Posterior vena cava (tissue), 2 donors: ENCODE data around the gene OPTN. TPM values are rescaled to one million over a fixed set of nuclear protein-coding genes. Genes with fewer than 3 reads are reported as not detected.
"Not testable (repeated sequence)": the region's sequence is repeated elsewhere in the genome, so short reads cannot be mapped to it uniquely, and the experiment has no call there.

ENCODE experiments used
- DNase-seq: peaks from one replicate; pipeline ENCODE4 v3.0.0-alpha.2; 2020; ENCODE audit warnings: low spot score
- intact Hi-C, 2 donors: fragments of 100-400 bp; cut with DNase I; formaldehyde crosslinking; loops; one replicate each; pipeline versions ENCODE4 v1.14.1 to v1.14.2; 2022 to 2023
- long read RNA-seq, 2 donors: library from polyadenylated mRNA; unstranded; transcript quantifications; one replicate each; pipeline ENCODE4 v2.0.0, GENCODE V29; 2020 to 2021
- total RNA-seq, 2 donors: library from RNA; stranded (reverse); fragmentation: NEBNext Ultra II Directional; extraction: Animal tissue kit (Norgen Biotek cat#: 25700); gene quantifications; one replicate each; pipeline ENCODE4 v1.2.1, GENCODE V29; 2021
- donor health status: DM: yes; HTN: yes; CAD: no.
- donor health status: DM: yes; HTN: yes; CAD: no.

OPTN gene
- 10 to 100 TPM; 71.2 to 99.2 TPM for total RNA-seq
- long read RNA-seq, donor 1, transcript OPTN-205 (14 exons, 3,321 nt) = major isoform, 36 of 70 reads
- long read RNA-seq, donor 1, partial matches to known transcripts = 10 of 70 reads
- long read RNA-seq, donor 1, other reads (novel, unspliced or antisense) = 23 of 70 reads
- long read RNA-seq, donor 2, transcript OPTN-205 (14 exons, 3,321 nt) = major isoform, 267 of 640 reads
- long read RNA-seq, donor 2, transcript OPTN-202 (15 exons, 3,400 nt) = minor isoform, 19 of 640 reads
- long read RNA-seq, donor 2, partial matches to known transcripts = 222 of 640 reads
- long read RNA-seq, donor 2, other reads (novel, unspliced or antisense) = 127 of 640 reads

DNA sequence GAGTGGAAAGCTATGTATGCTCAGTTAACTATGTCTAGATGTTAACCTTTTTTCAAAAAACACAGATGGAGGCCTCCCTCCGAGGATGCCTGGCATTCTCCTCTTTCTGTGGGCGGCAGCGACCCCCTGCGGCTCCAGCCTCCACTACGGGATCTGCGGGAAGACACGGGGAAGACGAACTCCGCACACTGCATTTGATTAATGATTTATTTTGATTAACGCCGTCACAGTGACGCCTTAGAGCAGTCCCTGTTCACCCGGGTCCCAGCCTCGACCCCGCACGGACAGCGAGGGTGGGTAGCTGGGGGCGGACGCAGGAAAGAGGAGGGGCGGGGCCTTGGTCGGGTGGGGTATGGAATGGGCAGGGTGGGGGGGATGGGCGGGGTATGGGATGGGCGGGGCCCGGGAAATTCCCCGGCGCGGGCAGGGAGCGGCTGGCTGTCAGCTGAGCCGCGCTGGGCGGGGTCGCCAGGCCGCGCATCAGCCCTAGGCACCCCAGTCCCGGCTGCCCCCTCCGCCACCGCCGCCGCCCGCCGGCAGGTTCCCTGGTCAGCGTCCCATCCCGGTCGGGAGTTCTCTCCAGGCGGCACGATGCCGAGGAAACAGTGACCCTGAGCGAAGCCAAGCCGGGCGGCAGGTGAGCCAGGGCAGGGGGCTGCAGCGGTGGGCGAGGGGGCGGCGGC lies at the start of gene OPTN:
TSS of gene OPTN (plus strand) at position 498 of the 683 bp plus-strand sequence. CDS start 8,960 bp downstream, outside the sequence.
- intact Hi-C loops = no loop called here
- DNase-seq = peak; percentile 94

DNA sequence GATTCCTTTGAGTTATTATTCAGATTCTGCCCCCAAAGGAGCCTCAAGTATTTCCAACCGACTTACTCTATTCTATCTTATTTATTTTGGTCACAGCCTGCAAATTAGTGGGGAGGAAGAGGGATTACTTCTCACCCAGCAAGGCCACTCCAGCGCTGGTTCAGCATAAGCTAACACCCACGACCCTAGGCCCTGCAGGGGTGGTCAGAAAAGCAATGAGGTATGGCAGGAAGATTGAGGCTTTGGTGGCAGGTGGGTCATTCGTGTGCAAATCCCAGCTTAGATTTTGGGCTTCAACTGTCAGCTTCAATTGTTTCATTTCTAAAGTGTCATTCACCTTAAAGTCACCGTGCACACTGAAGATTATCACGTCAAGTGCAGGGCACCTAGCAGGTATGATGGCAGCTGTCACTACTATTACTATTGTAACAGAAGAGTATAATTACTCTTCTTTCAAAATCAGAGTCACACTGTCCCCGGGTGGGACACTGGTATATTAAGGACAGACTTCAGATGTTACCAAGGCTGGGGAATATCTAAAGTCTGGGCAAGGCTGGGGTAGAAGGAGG lies 48.8 kb upstream of the OPTN start:
- intact Hi-C loops = no loop called here
- DNase-seq = no peak

DNA sequence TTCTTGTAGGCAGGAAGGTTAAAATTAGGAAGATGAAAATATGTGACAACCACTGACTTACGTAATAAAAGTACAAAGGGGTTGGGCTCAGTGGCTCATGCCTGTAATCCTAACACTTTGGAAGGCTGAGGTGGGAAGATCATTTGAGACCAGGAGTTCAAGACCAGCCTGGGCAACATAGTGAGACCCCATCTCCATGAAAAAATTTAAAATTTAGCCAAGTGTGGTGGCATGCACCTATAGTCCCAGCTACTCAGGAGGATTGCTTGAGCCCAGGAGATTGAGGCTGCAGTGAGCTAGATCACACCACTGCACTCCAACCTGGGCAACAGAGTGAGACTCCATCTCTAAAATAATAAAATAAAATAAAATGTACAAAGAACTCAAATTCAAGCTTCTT lies 46.8 kb upstream of the OPTN start:
- intact Hi-C loops, DNase-seq: not testable (repeated sequence)

DNA sequence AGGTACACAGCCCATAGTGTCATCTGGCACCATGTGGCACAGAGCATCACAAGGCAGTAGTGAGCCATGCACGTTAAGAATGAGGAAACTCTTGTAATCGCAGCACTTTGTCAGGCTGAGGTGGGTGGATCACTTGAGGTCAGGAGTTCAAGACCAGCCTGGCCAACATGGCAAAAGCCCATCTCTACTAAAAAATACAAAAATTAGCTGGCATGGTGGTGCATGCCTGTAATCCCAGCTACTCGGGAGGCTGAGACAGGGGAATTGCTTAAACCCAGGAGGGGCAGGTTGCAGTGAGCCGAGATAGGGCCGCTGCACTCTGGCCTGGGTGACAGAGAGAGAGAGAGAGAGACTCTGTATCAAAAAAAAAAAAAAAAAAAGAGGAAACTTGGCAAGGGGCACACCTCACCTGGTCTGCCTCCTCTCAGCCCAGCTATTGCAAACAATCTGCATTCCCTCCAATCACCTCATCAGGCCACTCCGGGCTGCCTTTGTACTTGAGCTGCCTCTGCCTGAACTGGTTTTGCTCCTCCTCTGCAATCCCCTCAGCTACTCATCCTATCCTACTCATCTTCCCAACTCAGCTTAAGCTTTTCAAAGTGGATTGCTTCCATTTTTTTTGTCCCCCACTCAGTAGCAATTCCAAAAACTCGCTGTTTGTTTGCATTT lies 46.0 kb upstream of the OPTN start:
- intact Hi-C loops = no loop called here
- no peak for DNase-seq

DNA sequence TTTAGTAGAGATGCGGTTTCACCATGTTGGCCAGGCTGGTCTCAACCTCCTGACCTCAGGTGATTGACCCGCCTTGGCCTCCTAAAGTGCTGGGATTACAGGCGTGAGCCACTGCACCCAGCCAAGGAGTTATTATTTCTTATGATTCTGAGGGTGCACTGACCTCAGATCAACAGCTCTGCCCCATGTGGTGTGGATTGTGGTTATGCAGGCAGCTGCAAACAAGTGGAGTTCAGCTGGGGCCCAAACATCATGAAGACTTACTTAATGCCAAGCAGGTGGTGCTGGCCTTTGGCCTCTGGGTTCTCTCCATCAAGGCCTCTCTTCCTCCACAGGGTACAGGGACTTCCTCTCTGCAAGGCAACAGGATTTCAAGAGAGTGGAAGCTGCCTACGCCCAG lies 45.1 kb upstream of the OPTN start:
- intact Hi-C loops = loop anchor here in 1 of 2 donors (5.0 kb wide), 1 partner anchor 343 kb away; no protein-coding TSS in a partner anchor
- no peak for DNase-seq

DNA sequence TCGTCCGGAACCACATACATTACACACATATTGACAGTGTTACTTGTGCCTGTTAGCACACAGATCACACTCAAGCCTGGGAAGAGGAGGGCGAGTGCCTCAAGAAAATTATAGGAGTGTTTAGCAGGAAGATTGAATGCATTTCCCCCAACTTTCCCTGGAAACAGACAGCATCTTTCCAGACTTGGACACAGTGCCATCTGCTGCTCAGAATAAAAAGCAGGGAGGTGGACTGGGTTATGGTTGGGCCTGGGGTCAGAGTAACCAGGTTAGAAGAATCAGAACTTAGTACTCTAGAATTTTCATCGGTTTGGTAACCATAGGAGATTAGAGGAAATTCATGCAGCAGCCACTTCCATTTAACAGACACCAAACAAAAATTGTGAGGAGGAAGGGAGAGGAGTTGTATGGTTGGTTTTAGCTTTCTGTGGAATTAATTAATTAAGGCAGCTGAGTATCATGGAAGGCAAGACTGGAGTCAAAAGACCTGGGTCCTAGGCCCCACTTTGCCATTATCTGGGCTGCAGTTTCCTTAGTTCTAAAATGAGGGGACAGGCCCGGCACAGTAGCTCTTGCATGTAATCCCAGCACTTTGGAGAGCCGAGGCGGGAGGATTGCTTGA lies 43.4 kb upstream of the OPTN start:
- no peak for DNase-seq
- intact Hi-C loops = loop anchor here in 1 of 2 donors (5.0 kb wide), 1 partner anchor 344 kb away; no protein-coding TSS in a partner anchor

DNA sequence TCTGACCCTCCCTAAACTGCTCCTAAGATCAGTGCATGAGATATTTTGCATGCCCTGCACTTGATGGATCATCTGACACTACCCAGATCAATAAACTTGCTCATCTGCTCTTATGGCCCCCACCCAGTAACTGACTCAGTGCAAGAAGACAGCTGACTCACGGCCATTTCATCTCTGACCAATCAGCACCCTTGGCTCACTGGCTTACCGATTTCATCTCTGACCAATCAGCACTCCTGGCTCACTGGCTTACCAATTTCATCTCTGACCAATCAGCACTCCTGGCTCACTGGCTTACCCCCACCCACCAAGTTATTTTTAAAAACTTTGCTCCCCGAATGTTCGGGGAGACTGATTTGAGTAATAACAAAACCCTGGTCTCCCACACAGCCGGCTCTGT lies 37.2 kb upstream of the OPTN start:
- DNase-seq = no peak
- intact Hi-C loops = no loop called here

DNA sequence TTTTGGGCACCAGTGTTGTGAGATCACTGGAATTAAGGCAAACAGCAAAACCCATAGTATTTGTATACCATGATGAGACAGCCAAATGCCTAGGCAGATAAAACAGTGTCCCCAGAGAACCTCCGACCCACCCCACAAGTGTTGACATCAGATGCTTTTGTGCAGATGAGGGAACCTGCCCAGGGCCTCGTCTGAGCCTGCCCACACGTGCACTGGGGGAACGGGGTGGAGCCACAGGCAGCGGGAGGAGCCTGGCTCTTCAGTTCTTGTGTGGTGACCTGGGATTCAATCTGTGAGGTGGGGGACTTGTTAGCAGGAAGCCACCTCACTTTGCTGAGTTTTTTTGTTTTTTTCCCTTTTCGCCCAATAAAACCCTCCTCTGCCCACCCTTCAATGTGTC lies 33.4 kb upstream of the OPTN start:
- DNase-seq = no peak
- intact Hi-C loops = no loop called here

DNA sequence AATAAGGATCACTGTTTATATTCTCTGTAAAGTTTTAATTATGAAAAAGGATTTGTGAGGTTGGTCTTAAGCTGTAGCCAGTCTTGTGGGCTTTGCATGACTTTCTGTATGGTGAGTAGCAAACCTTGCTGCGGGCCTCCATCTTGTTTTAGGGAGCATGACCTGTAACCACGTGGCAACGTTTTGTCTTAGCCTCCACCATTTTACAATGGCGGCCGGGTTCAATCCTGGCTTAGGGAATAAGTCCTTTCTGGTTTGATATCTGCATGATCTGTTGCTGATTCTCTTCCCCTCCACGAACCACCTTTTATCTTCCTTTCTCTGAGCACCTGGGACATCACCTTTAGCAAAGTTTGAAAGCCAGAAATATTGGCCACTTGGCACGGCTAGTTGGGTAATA lies 32.5 kb upstream of the OPTN start:
- DNase-seq = no peak
- intact Hi-C loops = no loop called here

DNA sequence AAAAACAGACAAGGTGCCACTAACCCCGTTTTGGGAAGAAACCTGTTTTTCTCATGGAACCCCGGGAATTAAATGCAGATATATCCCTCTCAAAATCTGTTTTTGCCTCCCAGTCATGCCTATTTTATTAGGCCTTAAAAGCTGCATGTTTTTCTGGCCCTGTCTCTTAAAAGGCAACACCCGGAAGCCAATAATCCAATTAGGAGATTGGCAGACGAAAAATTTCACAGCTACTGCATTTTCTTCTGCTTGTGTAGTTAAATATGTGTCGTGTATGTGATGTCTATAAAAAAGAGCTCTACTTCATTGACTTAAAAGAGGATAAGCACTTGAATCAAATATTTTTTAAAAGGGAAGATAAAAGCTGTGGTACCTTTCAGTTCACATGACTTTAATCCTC lies 31.9 kb upstream of the OPTN start:
- intact Hi-C loops = no loop called here
- DNase-seq = no peak

DNA sequence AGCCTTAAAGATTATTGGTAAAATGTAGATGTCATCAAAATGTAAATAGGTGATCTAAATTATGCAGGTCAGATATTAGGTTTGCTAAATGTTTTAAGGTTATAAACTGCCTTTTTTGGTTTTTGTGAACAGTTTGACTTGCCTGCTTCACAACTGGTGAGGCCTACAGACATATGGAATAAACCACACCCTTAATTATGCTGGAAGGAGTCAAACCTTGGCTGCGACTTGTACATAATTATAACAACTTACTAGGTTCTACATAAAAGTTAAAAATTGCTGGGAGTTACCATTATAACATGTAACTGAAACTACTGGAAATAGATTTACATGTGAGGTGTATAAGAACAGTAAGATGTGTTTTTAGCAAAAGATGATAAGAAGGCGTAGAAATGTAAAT lies 31.5 kb upstream of the OPTN start:
- intact Hi-C loops = no loop called here
- no peak for DNase-seq

DNA sequence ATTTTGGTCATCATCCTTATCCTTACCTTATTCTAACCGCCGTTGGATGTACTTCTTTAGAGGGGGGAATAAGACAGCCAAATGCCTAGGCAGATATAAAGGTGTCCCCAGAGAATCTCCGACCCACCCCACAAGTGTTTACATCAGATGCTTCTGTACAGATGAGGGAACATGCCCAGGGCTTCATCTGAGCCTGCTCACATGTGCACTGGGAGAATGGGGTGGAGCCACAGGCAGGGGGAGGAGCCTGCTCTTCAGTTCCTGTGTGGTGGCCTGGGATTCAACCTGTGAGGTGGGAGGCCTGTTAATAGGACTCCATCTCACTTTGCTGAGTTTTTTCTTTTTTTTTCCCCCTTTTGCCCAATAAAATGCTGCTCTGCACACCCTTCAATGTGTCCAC lies 27.6 kb upstream of the OPTN start:
- intact Hi-C loops = loop anchor here (5.0 to 10.0 kb wide), 3 partner anchors 168 to 808 kb away; no protein-coding TSS in a partner anchor

DNA sequence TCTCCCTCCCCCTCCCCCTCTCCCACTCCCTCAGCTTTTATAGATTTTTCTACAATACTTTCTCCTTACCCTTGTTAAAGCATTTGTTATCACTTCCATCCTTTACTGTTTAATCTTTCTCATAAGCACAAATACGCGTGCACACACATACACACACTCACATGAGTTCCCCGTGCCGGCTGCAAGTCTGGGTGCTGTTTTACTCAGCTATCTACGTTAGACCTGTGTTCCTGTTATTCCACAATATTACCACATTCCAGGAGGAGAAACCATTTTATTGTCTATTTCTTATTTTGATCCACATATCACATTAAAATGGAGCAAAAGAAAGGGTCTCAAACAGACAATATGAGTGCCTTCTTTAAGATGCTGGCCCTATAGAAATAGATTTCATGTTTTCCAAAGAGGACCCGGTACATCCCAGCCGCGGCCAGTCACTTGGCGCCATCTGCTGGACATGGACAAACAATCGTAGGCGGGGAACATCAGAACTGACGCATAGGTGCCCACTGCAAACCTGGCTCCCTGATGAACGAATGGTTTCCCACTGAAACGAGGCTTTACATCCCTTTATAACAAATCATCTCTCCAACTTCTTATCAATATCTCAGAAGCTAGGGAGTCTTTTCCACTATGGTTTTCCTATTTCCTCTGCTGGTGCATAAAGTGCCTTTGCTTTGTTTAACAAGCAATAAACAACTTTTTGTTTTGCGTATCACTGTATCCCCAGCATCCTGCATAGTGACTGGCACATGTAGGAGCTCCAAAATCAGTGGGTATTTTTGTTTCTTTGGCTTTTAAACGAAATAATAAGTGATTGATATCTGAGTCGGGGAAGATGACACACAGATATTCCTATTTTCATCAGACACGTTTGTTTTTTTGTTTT lies 25.2 kb upstream of the OPTN start:
- DNase-seq = peak; percentile 90
- intact Hi-C loops = loop anchor here (5.0 to 10.0 kb wide), 3 partner anchors 170 to 810 kb away; no protein-coding TSS in a partner anchor

More for the DNA sequence above, 27.6 kb upstream of the OPTN start:
- no peak for DNase-seq

DNA sequence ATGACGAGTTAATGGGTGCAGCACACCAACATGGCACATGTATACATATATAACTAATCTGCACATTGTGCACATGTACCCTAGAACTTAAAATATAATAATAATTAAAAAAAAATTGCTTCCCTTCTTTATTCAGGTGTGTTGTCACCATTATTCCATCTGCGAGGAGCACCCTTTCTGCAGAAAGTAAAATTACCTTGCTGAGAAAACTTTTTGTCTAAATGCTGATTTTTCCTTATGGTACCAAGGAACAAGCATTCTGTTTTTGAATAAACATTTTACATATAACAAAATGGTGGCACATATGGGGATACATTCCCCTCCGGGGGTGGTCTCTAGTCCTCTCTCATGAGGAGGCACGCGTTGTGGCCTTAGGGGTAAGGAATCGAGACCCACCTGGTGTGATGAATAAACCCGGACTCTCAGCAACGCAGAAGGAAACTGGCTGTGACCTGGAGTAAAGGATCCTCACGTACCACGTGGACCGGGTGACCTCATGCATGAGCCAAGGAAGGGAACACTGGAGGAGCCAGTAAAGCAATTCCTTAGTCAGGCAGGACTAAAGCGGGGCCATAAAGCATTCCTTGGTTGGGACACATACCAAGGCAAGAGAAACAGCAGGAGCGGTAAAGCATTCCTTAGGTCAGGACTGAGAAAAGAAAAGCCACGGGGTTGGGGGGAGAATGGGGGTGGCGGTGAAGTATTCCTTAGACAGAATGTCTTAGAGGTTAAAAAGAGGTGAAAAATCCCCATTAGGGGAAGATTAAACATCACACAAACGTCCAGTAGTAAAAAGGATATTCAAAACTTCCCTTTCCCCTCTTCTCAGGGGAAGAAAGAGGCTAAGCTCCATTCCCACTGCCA lies 20.8 kb upstream of the OPTN start:
- intact Hi-C loops = loop anchor here (10.0 kb wide), 2 partner anchors 174 to 814 kb away; no protein-coding TSS in a partner anchor
- no peak for DNase-seq

DNA sequence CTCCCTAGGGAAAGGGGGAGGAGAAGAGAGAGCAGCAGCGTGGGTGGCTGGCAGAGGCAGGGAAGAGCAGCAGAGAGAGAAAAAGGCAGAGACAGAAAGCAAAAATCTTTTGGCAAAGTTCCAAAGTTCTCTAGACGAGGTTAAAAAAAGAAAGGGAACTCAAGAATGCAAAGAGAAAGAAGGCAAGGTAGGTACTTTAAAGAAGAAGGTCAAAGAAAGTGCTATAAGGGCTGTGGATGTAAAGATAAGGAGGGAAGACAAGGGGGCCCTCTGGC lies 20.2 kb upstream of the OPTN start:
- no peak for DNase-seq
- intact Hi-C loops = loop anchor here (10.0 kb wide), 2 partner anchors 175 to 815 kb away; no protein-coding TSS in a partner anchor

DNA sequence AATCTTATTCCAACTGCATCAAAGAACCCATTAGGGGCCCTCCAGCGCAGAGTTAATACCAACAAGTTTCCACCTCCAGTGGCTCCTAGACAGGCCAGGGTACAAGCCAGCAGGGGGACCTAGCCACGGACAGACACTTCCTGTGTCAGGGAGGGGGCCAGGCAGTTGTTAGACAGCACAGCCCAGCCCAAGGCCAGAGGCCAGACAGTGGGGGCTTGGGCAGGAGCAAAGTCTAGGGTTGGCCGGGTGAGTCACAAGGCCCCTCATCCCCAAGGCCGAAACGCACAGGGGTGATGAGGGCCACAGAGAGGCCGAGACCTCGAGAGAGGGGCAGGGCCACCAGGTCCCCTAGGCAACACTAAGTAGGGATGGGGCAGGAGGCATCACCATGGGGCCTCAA lies 19.3 kb upstream of the OPTN start:
- DNase-seq = no peak
- intact Hi-C loops = no loop called here

DNA sequence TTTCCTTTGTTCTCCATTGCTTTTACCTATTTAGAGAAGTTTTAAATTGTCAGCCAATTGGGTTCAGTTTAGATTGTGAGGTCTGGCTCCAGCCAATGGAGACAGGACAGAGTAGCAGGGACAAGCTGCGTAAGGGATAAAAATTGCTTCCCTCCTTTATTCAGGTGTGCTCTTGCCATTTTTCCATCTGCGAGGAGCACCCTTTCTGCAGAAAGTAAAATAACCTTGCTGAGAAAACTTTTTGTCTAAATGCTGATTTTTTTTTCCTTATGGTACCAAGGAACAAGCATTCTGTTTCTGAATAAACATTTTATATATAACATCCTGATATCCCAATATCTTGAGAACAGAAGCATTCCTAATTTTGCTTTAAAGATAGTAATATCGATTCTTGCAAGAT lies 16.3 kb upstream of the OPTN start:
- intact Hi-C loops, DNase-seq: not testable (repeated sequence)

DNA sequence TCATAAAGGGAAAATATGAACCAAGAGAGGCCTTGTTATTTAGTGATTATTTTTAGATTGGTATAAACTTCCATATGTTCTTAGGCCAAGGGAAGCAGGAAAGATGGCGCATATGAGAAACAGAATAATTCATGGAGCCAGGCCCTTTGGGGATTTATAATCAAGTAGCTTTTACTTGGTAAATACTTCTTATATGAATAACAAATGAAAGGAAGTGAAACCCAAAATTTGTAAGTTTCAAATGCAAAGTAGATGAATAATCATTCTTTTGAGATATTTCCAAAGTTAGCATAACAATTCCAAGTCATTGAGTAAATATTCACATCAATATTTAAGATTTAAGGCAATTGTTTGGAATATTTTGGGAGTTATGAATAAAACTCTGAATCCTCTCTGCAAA lies 13.9 kb upstream of the OPTN start:
- intact Hi-C loops = no loop called here
- DNase-seq = no peak
